ENCODE results near the gene ANKRD33.

Gene ANKRD33

GRCh38 chr12:51917746-51918453 is 30.0 kb downstream of the ANKRD33 start:
- DNase-seq (ENCODE audit: low spot score), result no peak

- no peak for DNase-seq (ENCODE audit: low spot score)
These were observed 32.1 kb downstream of the ANKRD33 start for GRCh38 chr12:51920046-51920445.

- no peak for DNase-seq (ENCODE audit: low spot score)
These were observed 33.3 kb downstream of the ANKRD33 start for GRCh38 chr12:51921017-51921725.

- DNase-seq (ENCODE audit: low spot score), result no peak
These were observed 34.2 kb downstream of the ANKRD33 start for GRCh38 chr12:51922146-51922545.

GRCh38 chr12:51922762-51923505 is 35.0 kb downstream of the ANKRD33 start:
- peak; percentile 67 for DNase-seq (ENCODE audit: low spot score)

GRCh38 chr12:51923506-51924365 is 35.8 kb downstream of the ANKRD33 start:
- DNase-seq (ENCODE audit: low spot score), result peak; percentile 83

GRCh38 chr12:51924551-51925319 is 36.8 kb downstream of the ANKRD33 start:
- DNase-seq (ENCODE audit: low spot score), result no peak

- no peak for DNase-seq (ENCODE audit: low spot score)
These were observed 37.6 kb downstream of the ANKRD33 start for GRCh38 chr12:51925346-51926063.

- DNase-seq (ENCODE audit: low spot score), result no peak
These were observed 38.2 kb downstream of the ANKRD33 start for GRCh38 chr12:51926064-51926632.

GRCh38 chr12:51926718-51927117 is 38.8 kb downstream of the ANKRD33 start:
- no peak for DNase-seq (ENCODE audit: low spot score)

GRCh38 chr12:51932218-51933076 is 44.5 kb downstream of the ANKRD33 start:
- DNase-seq (ENCODE audit: low spot score), result no peak

- no peak for DNase-seq (ENCODE audit: low spot score)
These were observed 46.2 kb downstream of the ANKRD33 start for GRCh38 chr12:51934080-51934479.

GRCh38 chr12:51937926-51938325 is 50.0 kb downstream of the ANKRD33 start:
- no peak for DNase-seq (ENCODE audit: low spot score)

GRCh38 chr12:51938726-51939125 is 50.8 kb downstream of the ANKRD33 start:
- DNase-seq (ENCODE audit: low spot score), result no peak

- no peak for DNase-seq (ENCODE audit: low spot score)
These were observed 53.2 kb downstream of the ANKRD33 start for GRCh38 chr12:51941011-51941581.
